ENCODE measurements around the gene KDM2A.

KDM2A gene

GRCh38 chr11:67275606-67276409 is 156.7 kb downstream of the KDM2A start:
- TF ChIP-seq CTCF (IDR thresholded peaks at IDR 0.05; ENCODE audit: low read depth, low read length) (no peak), MAX (IDR thresholded peaks at IDR 0.05; ENCODE audit: low read depth, low read length) (no peak), POLR2A (IDR thresholded peaks at IDR 0.05; ENCODE audit: extremely low read depth, insufficient read length) (no peak), MYC (IDR thresholded peaks at IDR 0.05; ENCODE audit: low read depth, low read length) (no peak)
- H3K4me3 ChIP-seq (ENCODE audit: low read depth, low read length), result no peak overlapping the region
- DNase-seq (ENCODE audit: low read depth), result peak; percentile 49

GRCh38 chr11:67276781-67277230 is 157.7 kb downstream of the KDM2A start:
- peak overlapping the region; percentile 37 for H3K4me3 ChIP-seq (ENCODE audit: low read depth, low read length)
- peak; percentile 98 for DNase-seq (ENCODE audit: low read depth)
- TF ChIP-seq CTCF (IDR thresholded peaks at IDR 0.05; ENCODE audit: low read depth, low read length), result peak; percentile 60
- peak; percentile 100 for TF ChIP-seq MAX (IDR thresholded peaks at IDR 0.05; ENCODE audit: low read depth, low read length)
- peak; percentile 100 for TF ChIP-seq MYC (IDR thresholded peaks at IDR 0.05; ENCODE audit: low read depth, low read length)
- peak; percentile 42 for TF ChIP-seq POLR2A (IDR thresholded peaks at IDR 0.05; ENCODE audit: extremely low read depth, insufficient read length)

GRCh38 chr11:67277231-67277961 is 158.3 kb downstream of the KDM2A start:
- no peak for TF ChIP-seq CTCF (IDR thresholded peaks at IDR 0.05; ENCODE audit: low read depth, low read length)
- peak; percentile 85 for TF ChIP-seq MYC (IDR thresholded peaks at IDR 0.05; ENCODE audit: low read depth, low read length)
- TF ChIP-seq POLR2A (IDR thresholded peaks at IDR 0.05; ENCODE audit: extremely low read depth, insufficient read length), result peak; percentile 74
- peak; percentile 80; the same call in 1 of the 2 replicates for TF ChIP-seq MAX (IDR thresholded peaks at IDR 0.05; ENCODE audit: low read depth, low read length)
- peak overlapping the region; percentile 53 for H3K4me3 ChIP-seq (ENCODE audit: low read depth, low read length)
- peak; percentile 100 for DNase-seq (ENCODE audit: low read depth)

- TF ChIP-seq MYC (IDR thresholded peaks at IDR 0.05; ENCODE audit: low read depth, low read length) (no peak), CTCF (IDR thresholded peaks at IDR 0.05; ENCODE audit: low read depth, low read length) (no peak), POLR2A (IDR thresholded peaks at IDR 0.05; ENCODE audit: extremely low read depth, insufficient read length) (no peak), MAX (IDR thresholded peaks at IDR 0.05; ENCODE audit: low read depth, low read length) (no peak)
- DNase-seq (ENCODE audit: low read depth), result no peak
- peak overlapping the region; percentile 53 for H3K4me3 ChIP-seq (ENCODE audit: low read depth, low read length)
These were observed 159.3 kb downstream of the KDM2A start for GRCh38 chr11:67278135-67278938.

GRCh38 chr11:67278939-67279588 is 160.0 kb downstream of the KDM2A start:
- TF ChIP-seq MYC (IDR thresholded peaks at IDR 0.05; ENCODE audit: low read depth, low read length) (no peak), POLR2A (IDR thresholded peaks at IDR 0.05; ENCODE audit: extremely low read depth, insufficient read length) (no peak), MAX (IDR thresholded peaks at IDR 0.05; ENCODE audit: low read depth, low read length) (no peak), CTCF (IDR thresholded peaks at IDR 0.05; ENCODE audit: low read depth, low read length) (no peak)

More at GRCh38 chr11:67278939-67279588, 160.0 kb downstream of the KDM2A start:
- DNase-seq (ENCODE audit: low read depth), result no peak
- no peak overlapping the region for H3K4me3 ChIP-seq (ENCODE audit: low read depth, low read length)

Data from NB4 (cell line).